Melanocyte of skin (primary cell): Measurements from ENCODE around the gene FOXD4L5. TPM values are rescaled to one million over a fixed set of nuclear protein-coding genes. Genes with fewer than 3 reads are reported as not detected.

Source experiments
- small RNA-seq, 2 donors: library from RNA; depleted of rRNA; stranded (forward); fragments of <200 nt; gene quantifications; one replicate each; pipeline ENCODE3, GENCODE V24; 2012
- total RNA-seq, 2 donors: library from RNA; depleted of rRNA; stranded (reverse); fragments of >200 nt; gene quantifications; 2 replicates each; pipeline ENCODE4 v1.2.3, GENCODE V29; 2012

The FOXD4L5 gene
- under 1 TPM; under 0.01 TPM for total RNA-seq

DNA sequence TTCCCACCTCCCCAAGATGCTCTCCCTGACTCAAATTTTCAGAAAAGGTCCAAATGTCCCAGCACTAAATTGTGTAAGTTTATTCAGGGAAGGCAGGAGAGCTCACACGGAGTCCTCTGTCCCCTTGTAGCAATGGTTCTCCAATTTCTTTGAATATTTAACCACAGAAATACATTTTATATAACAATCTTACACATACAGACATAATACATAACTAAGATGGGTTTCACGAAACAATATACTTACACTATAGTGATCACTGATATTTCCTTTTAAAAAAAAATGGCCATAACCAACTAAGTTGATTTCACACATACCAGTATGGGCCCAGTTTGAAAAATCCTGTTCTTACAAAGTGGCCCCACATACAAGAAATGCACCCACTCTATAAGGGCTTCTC is at the start of gene FOXD4L5:
Gene FOXD4L5, minus strand, starts transcription at position 101 of the 400 bp plus-strand sequence. CDS start 832 bp downstream, outside the sequence.

Small RNAs within 50 kb of the gene (small RNA-seq; reads per million reads assigned to genes)
- 0 reads per million in 2 donors for gene IGKV1OR9-1
